Measurements from ENCODE around the gene EFNA1. TPM values are rescaled to one million over a fixed set of nuclear protein-coding genes. Genes with fewer than 3 reads are reported as not detected.

The EFNA1 gene
- total and polyA plus RNA-seq, 2 of the 8 experiments (the other 6 are each of a cell fraction or from before 2014, with no cell fraction given), result 4.9 to 14.6 TPM

DNA sequence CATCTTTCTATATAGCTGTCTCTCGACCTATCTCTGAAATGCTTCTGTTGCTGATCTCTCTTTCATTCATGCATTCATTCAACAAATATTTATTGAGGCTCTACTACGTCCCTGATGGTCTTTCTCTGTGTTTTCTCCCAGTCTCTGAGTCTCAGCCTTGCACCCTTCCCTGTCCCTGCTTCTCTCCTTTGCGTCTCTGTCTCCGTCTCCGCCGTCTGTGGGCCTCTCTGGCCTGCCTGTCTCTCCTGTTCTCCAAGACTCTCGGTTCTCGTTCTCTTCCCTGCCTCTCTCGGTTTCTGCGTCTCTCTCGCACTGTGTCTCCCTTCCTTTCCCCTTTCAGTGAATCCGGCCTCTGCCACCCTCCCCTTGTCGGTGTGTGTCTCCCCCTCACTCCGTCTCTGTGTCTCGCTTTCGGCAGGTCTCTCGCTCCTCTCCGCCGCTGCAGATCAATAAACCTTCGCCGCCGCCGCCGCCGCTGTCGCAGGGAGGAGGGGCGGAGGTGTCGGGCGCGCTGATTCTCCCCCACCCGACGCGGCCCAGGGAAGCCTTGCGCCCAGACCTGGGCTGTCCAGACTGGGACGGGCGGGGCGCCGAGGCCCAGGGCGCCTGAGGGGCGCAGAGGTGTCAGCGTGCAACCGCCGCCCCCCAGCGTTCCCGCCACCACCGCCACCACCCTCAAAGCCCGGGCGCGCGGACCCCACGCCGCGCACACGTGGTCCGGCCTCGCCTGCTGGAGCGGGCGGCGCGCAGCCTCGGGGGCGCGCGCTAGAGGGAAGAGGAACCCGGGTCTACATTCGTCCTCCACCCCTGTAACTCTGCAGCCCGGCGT is 46.0 kb upstream of the EFNA1 start:
- Histone ChIP-seq H2AFZ (ENCODE audit: low read length) (no peak overlapping the region), H2BK15ac (ENCODE audit: low read length) (no peak overlapping the region; the same call in 1 of the 2 replicates), H3K4ac (replicated peaks; ENCODE audit: insufficient read length, low read depth, low read length) (no peak overlapping the region), H3K56ac (replicated peaks; ENCODE audit: insufficient read length, low read depth, low read length) (no peak overlapping the region), H3K4me1 (replicated peaks in 1 of 4; ENCODE audit: control insufficient read depth in 3 of 4, insufficient read depth in 4 of 4, low read length in 3 of 4) (peaks cover 0 to 51% (median 27%) of the 10 kb centered on the region in 4 experiments; a peak in 6 of 7 replicates), H3K14ac (ENCODE audit: insufficient read length) (no peak overlapping the region), H2BK20ac (ENCODE audit: low read length) (0 out of 2 replicates have a peak overlapping the region, but pooled peaks have one; percentile 48), H2BK120ac (replicated peaks; ENCODE audit: low read depth, low read length) (no peak overlapping the region), H3K79me2 (ENCODE audit: control insufficient read depth in 1 of 2, insufficient read depth in 2 of 2, low read length in 2 of 2) (no peaks in the 10 kb centered on the region), H2BK5ac (ENCODE audit: low read depth, low read length) (no peak overlapping the region), H3K9ac (replicated peaks in 1 of 4; ENCODE audit: extremely low read depth in 1 of 4, low read depth in 3 of 4, low read length in 3 of 4) (peak overlapping the region in 1 of 4 experiments; percentile 7; a peak in 1 of 7 replicates), H3K27me3 (replicated peaks in 1 of 4; ENCODE audit: control insufficient read depth in 3 of 4, extremely low read depth in 1 of 4, insufficient read depth in 3 of 4, low read length in 3 of 4) (peaks cover 49 to 67% (median 64%) of the 10 kb centered on the region in 4 experiments), H2BK12ac (ENCODE audit: low read depth, low read length) (0 out of 2 replicates have a peak overlapping the region, but pooled peaks have one; percentile 19), H3K27ac (ENCODE audit: low read depth, low read length) (no peak overlapping the region), H3K9me3 (ENCODE audit: insufficient read depth in 2 of 2, low read depth in 1 of 2, low read length in 1 of 2) (no peaks in the 10 kb centered on the region), H2AK5ac (ENCODE audit: low read depth, low read length) (0 out of 2 replicates have a peak overlapping the region, but pooled peaks have one; percentile 32), H3K4me2 (ENCODE audit: insufficient read depth in 1 of 2, low read depth in 2 of 2, low read length in 2 of 2) (peak overlapping the region; percentile 93 to 95), H3K23ac (ENCODE audit: insufficient read length) (no peak overlapping the region), H3K36me3 (ENCODE audit: control insufficient read depth in 2 of 4, insufficient read depth in 4 of 4, low read length in 3 of 4) (no peaks in the 10 kb centered on the region), H4K5ac (ENCODE audit: insufficient read length, low read depth, low read length) (no peak overlapping the region), H3K79me1 (ENCODE audit: low read depth, low read length) (no peaks in the 10 kb centered on the region), H4K8ac (ENCODE audit: extremely low read depth, insufficient read depth, low read length) (no peak overlapping the region), H3K4me3 (ENCODE audit: extremely low read depth in 1 of 4, insufficient read depth in 2 of 4, low read depth in 3 of 4, low read length in 4 of 4) (peak overlapping the region; percentile 57 to 77 (median 64)), H3K18ac (ENCODE audit: extremely low read depth, low read length) (no peak overlapping the region; the same call in 1 of the 2 replicates), H4K91ac (replicated peaks; ENCODE audit: insufficient read length, low read length) (no peak overlapping the region), H3K23me2 (ENCODE audit: low read depth, low read length) (peaks cover 21% of the 10 kb centered on the region; the same call in 1 of the 2 replicates), H4K20me1 (replicated peaks in 1 of 2; ENCODE audit: control insufficient read depth in 1 of 2, insufficient read depth in 2 of 2, low read length in 2 of 2) (peaks cover 0 to 16% of the 10 kb centered on the region in 2 experiments)
- DNase-seq (ENCODE audit: low read depth in 1 of 2, low spot score in 2 of 2), result peak in 1 of 2 experiments; percentile 71
- POLR2A ChIA-PET (ENCODE audit: partially characterized antibody), result interaction anchor here (0.7 to 2.6 kb wide), 14 partner anchors 11 to 212 kb away, joined by 3 to 21 read pairs (median 4); partner anchors contain the start of genes EFNA4, KCNN3, KRTCAP2 and PBXIP1
- 6% methylated on average over 45 of the region's 68 CpGs; no CpG with 5 or more reads in 1 of the 2 experiments for WGBS, 2 experiments (ENCODE audit: extremely low coverage in 1 of 2, insufficient coverage in 1 of 2, insufficient read length in 1 of 2, insufficient replicate concordance in 2 of 2, low coverage in 1 of 2, low lambda C conversion rate in 2 of 2, missing lambda C conversion rate in 1 of 2)
- FAIRE-seq, result no peak
- CTCF ChIA-PET (ENCODE audit: partially characterized antibody), result interaction anchor here (0.8 to 33.9 kb wide), 10 partner anchors 10 to 93 kb away, joined by 3 to 907 read pairs (median 14); partner anchors contain the start of genes ADAM15, EFNA4 and KRTCAP2
- TF ChIP-seq PHF8 (conservative IDR thresholded peaks at IDR 0.05; ENCODE audit: low read depth, low read length), result no peak
- TF ChIP-seq RNF2 (IDR thresholded peaks at IDR 0.05; ENCODE audit: borderline replicate concordance, low read depth, low read length, missing control alignments, poor library complexity, severe bottlenecking), result peak; percentile 77
- TF ChIP-seq CREB1 (IDR thresholded peaks at IDR 0.05), result no peak
- TF ChIP-seq ASH2L (IDR thresholded peaks at IDR 0.05; ENCODE audit: low read length), result no peak
- TF ChIP-seq, protein P1, sequence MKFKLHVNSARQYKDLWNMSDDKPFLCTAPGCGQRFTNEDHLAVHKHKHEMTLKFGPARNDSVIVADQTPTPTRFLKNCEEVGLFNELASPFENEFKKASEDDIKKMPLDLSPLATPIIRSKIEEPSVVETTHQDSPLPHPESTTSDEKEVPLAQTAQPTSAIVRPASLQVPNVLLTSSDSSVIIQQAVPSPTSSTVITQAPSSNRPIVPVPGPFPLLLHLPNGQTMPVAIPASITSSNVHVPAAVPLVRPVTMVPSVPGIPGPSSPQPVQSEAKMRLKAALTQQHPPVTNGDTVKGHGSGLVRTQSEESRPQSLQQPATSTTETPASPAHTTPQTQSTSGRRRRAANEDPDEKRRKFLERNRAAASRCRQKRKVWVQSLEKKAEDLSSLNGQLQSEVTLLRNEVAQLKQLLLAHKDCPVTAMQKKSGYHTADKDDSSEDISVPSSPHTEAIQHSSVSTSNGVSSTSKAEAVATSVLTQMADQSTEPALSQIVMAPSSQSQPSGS (IDR thresholded peaks at IDR 0.05; ENCODE audit: low read length), result no peak
- no peak for TF ChIP-seq POLR2A (IDR thresholded peaks at IDR 0.05; ENCODE audit: control extremely low read depth in 1 of 2, low read depth in 2 of 2, low read length in 2 of 2)
- TF ChIP-seq, protein P2, sequence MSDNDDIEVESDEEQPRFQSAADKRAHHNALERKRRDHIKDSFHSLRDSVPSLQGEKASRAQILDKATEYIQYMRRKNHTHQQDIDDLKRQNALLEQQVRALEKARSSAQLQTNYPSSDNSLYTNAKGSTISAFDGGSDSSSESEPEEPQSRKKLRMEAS (IDR thresholded peaks at IDR 0.05), result peak; percentile 84
- peak; percentile 56; the same call in 1 of the 2 replicates for TF ChIP-seq E2F6 (IDR thresholded peaks at IDR 0.05)

All from H1 (cell line).